ENCODE data around the gene ZNF562.
"Not testable (repeated sequence)": the region's sequence is repeated elsewhere in the genome, so short reads cannot be mapped to it uniquely, and the experiment has no call there.

The ZNF562 gene

GRCh38 chr19:9674663-9675357 is at the start of gene ZNF562:
Gene ZNF562 (minus strand): TSS chr19:9675100. CDS start chr19:9660744, 14,356 bp downstream.
- peak; percentile 91 to 93 for DNase-seq
- TF ChIP-seq GATA1 (IDR thresholded peaks at IDR 0.05; ENCODE audit: low read depth, low read length) (no peak), POLR2A (IDR thresholded peaks at IDR 0.05; ENCODE audit: low read length) (peak; percentile 79)

GRCh38 chr19:9724157-9724556 is 49.3 kb upstream of the ZNF562 start:
- TF ChIP-seq POLR2A (IDR thresholded peaks at IDR 0.05; ENCODE audit: low read length), result no peak
- TF ChIP-seq GATA1 (IDR thresholded peaks at IDR 0.05; ENCODE audit: low read depth, low read length), result no peak

GRCh38 chr19:9721861-9722260 is 47.0 kb upstream of the ZNF562 start:
- TF ChIP-seq GATA1 (IDR thresholded peaks at IDR 0.05; ENCODE audit: low read depth, low read length), result no peak
- TF ChIP-seq POLR2A (IDR thresholded peaks at IDR 0.05; ENCODE audit: low read length), result no peak
- DNase-seq, result no peak

More at GRCh38 chr19:9724157-9724556, 49.3 kb upstream of the ZNF562 start:
- DNase-seq, result no peak

- TF ChIP-seq POLR2A (IDR thresholded peaks at IDR 0.05; ENCODE audit: low read length) (no peak), GATA1 (IDR thresholded peaks at IDR 0.05; ENCODE audit: low read depth, low read length) (no peak)
- no peak for DNase-seq
Measured at GRCh38 chr19:9720541-9720940, 45.6 kb upstream of the ZNF562 start.

- TF ChIP-seq GATA1 (IDR thresholded peaks at IDR 0.05; ENCODE audit: low read depth, low read length), result no peak
- no peak for TF ChIP-seq POLR2A (IDR thresholded peaks at IDR 0.05; ENCODE audit: low read length)
- no peak for DNase-seq
Measured at GRCh38 chr19:9711815-9712214, 36.9 kb upstream of the ZNF562 start.

- DNase-seq, result no peak
Measured at GRCh38 chr19:9709305-9709704, 34.4 kb upstream of the ZNF562 start.

GRCh38 chr19:9705836-9706235 is 30.9 kb upstream of the ZNF562 start:
- no peak for DNase-seq
- TF ChIP-seq POLR2A (IDR thresholded peaks at IDR 0.05; ENCODE audit: low read length) (no peak), GATA1 (IDR thresholded peaks at IDR 0.05; ENCODE audit: low read depth, low read length) (no peak)

More at GRCh38 chr19:9709305-9709704, 34.4 kb upstream of the ZNF562 start:
- TF ChIP-seq POLR2A (IDR thresholded peaks at IDR 0.05; ENCODE audit: low read length), result no peak
- TF ChIP-seq GATA1 (IDR thresholded peaks at IDR 0.05; ENCODE audit: low read depth, low read length), result no peak

- TF ChIP-seq GATA1 (IDR thresholded peaks at IDR 0.05; ENCODE audit: low read depth, low read length) (no peak), POLR2A (IDR thresholded peaks at IDR 0.05; ENCODE audit: low read length) (no peak)
Measured at GRCh38 chr19:9702186-9702585, 27.3 kb upstream of the ZNF562 start.

GRCh38 chr19:9700229-9700981 is 25.5 kb upstream of the ZNF562 start:
- DNase-seq, result no peak

More at GRCh38 chr19:9702186-9702585, 27.3 kb upstream of the ZNF562 start:
- DNase-seq, result no peak

GRCh38 chr19:9690301-9690700 is 15.4 kb upstream of the ZNF562 start:
- DNase-seq, result not testable (repeated sequence)

More at GRCh38 chr19:9700229-9700981, 25.5 kb upstream of the ZNF562 start:
- TF ChIP-seq POLR2A (IDR thresholded peaks at IDR 0.05; ENCODE audit: low read length) (no peak), GATA1 (IDR thresholded peaks at IDR 0.05; ENCODE audit: low read depth, low read length) (no peak)

- not testable (repeated sequence) for DNase-seq
Measured at GRCh38 chr19:9679996-9680395, 5.1 kb upstream of the ZNF562 start.

- DNase-seq, result not testable (repeated sequence)
Measured at GRCh38 chr19:9675358-9675901, 530 bp upstream of the ZNF562 start.

GRCh38 chr19:9673912-9674662 is 813 bp downstream of the ZNF562 start:
- no peak for TF ChIP-seq POLR2A (IDR thresholded peaks at IDR 0.05; ENCODE audit: low read length)
- TF ChIP-seq GATA1 (IDR thresholded peaks at IDR 0.05; ENCODE audit: low read depth, low read length), result no peak
- peak; percentile 53 for DNase-seq

- TF ChIP-seq GATA1 (IDR thresholded peaks at IDR 0.05; ENCODE audit: low read depth, low read length) (no peak), POLR2A (IDR thresholded peaks at IDR 0.05; ENCODE audit: low read length) (no peak)
- DNase-seq, result no peak
Measured at GRCh38 chr19:9672893-9673292, 2.0 kb downstream of the ZNF562 start.

Measured in erythroblast (primary cell).